Spinal cord (tissue), 10 donors: ENCODE data around the gene CC2D2A. TPM values are rescaled to one million over a fixed set of nuclear protein-coding genes. Genes with fewer than 3 reads are reported as not detected.

Source experiments
- DNase-seq, 6 donors: peaks; one replicate each; pipeline versions ENCODE4 v3.0.0 to v3.0.0-alpha.2; 2013 to 2015; ENCODE audit warnings: low spot score in 6 of 6, low read depth in 4 of 6
- H3K27ac ChIP-seq: one replicate; pipeline ENCODE4 v1.5.1; 2013; ENCODE audit warnings: low read depth, low read length, control low read depth
- H3K27me3 ChIP-seq: one replicate; pipeline ENCODE4 v1.6.1; 2013; ENCODE audit warnings: low read length; ENCODE audit not compliant: control insufficient read depth, insufficient read depth
- H3K36me3 ChIP-seq: one replicate; pipeline ENCODE4 v1.6.1; 2013; ENCODE audit warnings: low read length; ENCODE audit not compliant: control insufficient read depth, insufficient read depth
- H3K4me1 ChIP-seq: one replicate; pipeline ENCODE4 v1.6.1; 2013; ENCODE audit warnings: low read length; ENCODE audit not compliant: control insufficient read depth, insufficient read depth
- H3K4me3 ChIP-seq: one replicate; pipeline ENCODE4 v1.5.1; 2013; ENCODE audit warnings: low read depth, low read length, control low read depth
- H3K9me3 ChIP-seq: one replicate; pipeline ENCODE4 v1.6.1; 2013; ENCODE audit warnings: low read length; ENCODE audit not compliant: control insufficient read depth, insufficient read depth
- WGBS: methylation state at CpG from one replicate; pipeline ENCODE4 v1.1.5; 2013; ENCODE audit warnings: missing lambda C conversion rate; ENCODE audit not compliant: insufficient coverage; 5-methylcytosine and 5-hydroxymethylcytosine counted together
- polyA plus RNA-seq, 2 donors: library from polyadenylated mRNA; unstranded; fragments of 120-200 nt; gene quantifications; one replicate each; pipeline ENCODE4 v1.2.1, GENCODE V29; 2013; ENCODE audit not compliant: insufficient read length in 2 of 2
- small RNA-seq: library from RNA; depleted of rRNA; stranded (forward); fragments of <200 nt; gene quantifications from one replicate; pipeline ENCODE3, GENCODE V24; 2014; ENCODE audit warnings: low replicate concordance
- total RNA-seq, 2 donors: library from RNA; depleted of rRNA in 1 of 2; stranded (reverse); fragments of 120-200 nt in 1 of 2; fragments of >200 nt in 1 of 2; gene quantifications; one replicate each; pipeline versions ENCODE4 v1.2.3 to v1.2.4, GENCODE V29; 2013 to 2014
- donor health status: healthy.

Gene CC2D2A
- total and polyA plus RNA-seq, 4 donors: 25.6 to 67.6 (median 36.4) TPM

- no peak for DNase-seq
- no peak overlapping the region for H3K27ac ChIP-seq
- no peak overlapping the region for H3K4me3 ChIP-seq
- H3K36me3 ChIP-seq: peaks cover 25% of the 10 kb centered on the region
- H3K9me3 ChIP-seq: no peaks in the 10 kb centered on the region
- WGBS: no CpG with 5 or more reads among the region's 6 CpGs
- no peaks in the 10 kb centered on the region for H3K4me1 ChIP-seq
- H3K27me3 ChIP-seq: no peaks in the 10 kb centered on the region
Observed at GRCh38 chr4:15638418-15638817, 168.7 kb downstream of the CC2D2A start.

- DNase-seq: no peak
- peaks cover 4% of the 10 kb centered on the region for H3K4me1 ChIP-seq
- H3K9me3 ChIP-seq: no peaks in the 10 kb centered on the region
- H3K27me3 ChIP-seq: no peaks in the 10 kb centered on the region
- no peak overlapping the region for H3K4me3 ChIP-seq
- H3K36me3 ChIP-seq: no peaks in the 10 kb centered on the region
- no CpG with 5 or more reads among the region's 2 CpGs for WGBS
- H3K27ac ChIP-seq: no peak overlapping the region
Observed at GRCh38 chr4:15648600-15648999, 178.9 kb downstream of the CC2D2A start.

- no peak overlapping the region for H3K4me3 ChIP-seq
- H3K36me3 ChIP-seq: no peaks in the 10 kb centered on the region
- H3K4me1 ChIP-seq: peaks cover 4% of the 10 kb centered on the region
- no peaks in the 10 kb centered on the region for H3K9me3 ChIP-seq
- peak in 4 of 6 donors; percentile 1 to 55 (median 30) for DNase-seq
- no CpG with 5 or more reads among the region's 5 CpGs for WGBS
- no peak overlapping the region for H3K27ac ChIP-seq
- no peaks in the 10 kb centered on the region for H3K27me3 ChIP-seq
Observed at GRCh38 chr4:15649914-15650545, 180.3 kb downstream of the CC2D2A start.

Small RNAs within 50 kb of the gene (small RNA-seq; reads per million reads assigned to genes)
- gene AC007016.1: not detected

Other genes starting within 250 kb of the CC2D2A start
- gene C1QTNF7, start 41.8 kb upstream of the CC2D2A start, total RNA-seq: 1 to 10 TPM; 2.1 to 8.4 TPM
- 1 to 10 TPM in 1 of 2 donors, under 1 TPM in 1; 0.54 to 1.0 TPM for gene C1QTNF7, start 41.8 kb upstream of the CC2D2A start, polyA plus RNA-seq
- 100 to 1,000 TPM; 122 to 197 TPM for gene FBXL5, start 185.5 kb downstream of the CC2D2A start, total RNA-seq
- gene FBXL5, start 185.5 kb downstream of the CC2D2A start, polyA plus RNA-seq: 100 to 1,000 TPM in 1 of 2 donors, 10 to 100 TPM in 1; 85.8 to 102 TPM
- gene FAM200B, start 211.9 kb downstream of the CC2D2A start, total RNA-seq: 10 to 100 TPM; 42.7 to 81.3 TPM
- 10 to 100 TPM; 57.5 to 71.9 TPM for gene FAM200B, start 211.9 kb downstream of the CC2D2A start, polyA plus RNA-seq
- gene BST1, start 233.2 kb downstream of the CC2D2A start, total RNA-seq: 10 to 100 TPM; 13.2 to 14.1 TPM
- 1 to 10 TPM; 1.2 to 2.2 TPM for gene BST1, start 233.2 kb downstream of the CC2D2A start, polyA plus RNA-seq